HG02623 (cell line): Measurements from ENCODE around the gene FAM53A.
"Not testable (repeated sequence)": the region's sequence is repeated elsewhere in the genome, so short reads cannot be mapped to it uniquely, and the experiment has no call there.

Experiments
- ATAC-seq: cut with Tn5 transposase; IDR thresholded peaks from one replicate; pipeline ENCODE4 v1.9.1; 2021; ENCODE audit warnings: moderate library complexity; ENCODE audit not compliant: unreplicated experiment

The FAM53A gene

DNA sequence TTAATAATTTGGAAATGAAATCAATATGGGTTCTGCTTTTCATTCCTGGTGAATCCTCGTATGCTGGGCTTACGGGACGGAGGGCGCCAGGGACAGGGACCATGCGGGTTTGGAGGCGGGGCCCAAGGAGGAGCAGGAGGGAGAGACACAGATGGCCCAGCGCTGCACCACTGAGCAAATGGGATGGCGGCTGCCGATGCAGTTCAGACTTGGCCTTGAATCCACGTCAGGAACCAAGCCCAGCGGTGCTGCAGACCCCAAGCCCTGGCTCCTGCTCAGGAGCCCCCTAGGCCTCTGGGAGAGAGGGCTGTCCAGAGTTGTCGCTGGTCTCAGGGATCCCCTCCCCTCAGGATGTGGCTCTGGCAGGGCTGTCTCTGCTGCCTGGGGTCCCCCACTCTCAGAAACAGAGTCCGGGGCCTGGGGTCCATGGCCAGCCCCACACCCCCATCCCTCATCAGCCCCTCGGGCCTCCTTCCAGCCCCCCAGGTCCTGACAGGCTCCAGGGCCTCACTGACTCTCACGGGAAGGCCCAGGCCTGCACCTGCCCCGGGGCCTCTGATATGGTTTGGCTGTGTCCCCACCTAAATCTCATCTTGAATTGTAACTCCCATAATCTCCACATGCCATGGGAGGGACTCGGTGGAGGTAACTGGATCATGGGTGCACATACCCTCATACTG, 75.2 kb downstream of the FAM53A start:
- no peak for ATAC-seq

DNA sequence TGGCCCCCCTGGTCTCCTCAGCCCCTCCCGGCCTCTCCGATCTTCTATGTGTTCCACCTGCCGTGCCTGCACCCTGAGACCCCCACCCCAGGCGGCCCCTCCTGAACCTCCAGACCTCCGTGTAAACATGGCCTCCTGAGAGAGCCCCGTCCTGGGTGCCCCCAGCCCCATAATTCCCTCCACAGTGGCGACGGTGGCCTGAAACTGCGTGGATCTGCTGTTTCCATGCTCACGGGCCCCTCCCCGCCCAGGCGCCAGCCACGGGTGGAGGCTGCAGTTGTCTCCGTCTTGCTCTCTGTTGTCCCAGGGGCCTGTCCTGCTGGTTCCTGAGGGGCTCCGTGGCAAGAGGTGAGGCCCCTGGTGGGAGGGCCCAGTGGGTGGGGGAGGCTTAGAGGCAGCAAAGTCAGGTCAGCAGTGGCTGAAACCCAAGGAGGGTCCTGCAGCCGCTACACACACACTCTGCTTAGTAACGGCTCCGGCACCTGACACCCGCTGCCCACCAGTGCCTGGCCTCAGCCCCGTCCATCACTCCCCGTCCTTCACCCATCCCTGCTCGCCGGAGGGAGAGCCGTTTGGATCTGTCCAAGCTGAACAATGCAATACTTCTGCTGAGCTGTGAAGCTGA, 75.8 kb downstream of the FAM53A start:
- no peak for ATAC-seq

DNA sequence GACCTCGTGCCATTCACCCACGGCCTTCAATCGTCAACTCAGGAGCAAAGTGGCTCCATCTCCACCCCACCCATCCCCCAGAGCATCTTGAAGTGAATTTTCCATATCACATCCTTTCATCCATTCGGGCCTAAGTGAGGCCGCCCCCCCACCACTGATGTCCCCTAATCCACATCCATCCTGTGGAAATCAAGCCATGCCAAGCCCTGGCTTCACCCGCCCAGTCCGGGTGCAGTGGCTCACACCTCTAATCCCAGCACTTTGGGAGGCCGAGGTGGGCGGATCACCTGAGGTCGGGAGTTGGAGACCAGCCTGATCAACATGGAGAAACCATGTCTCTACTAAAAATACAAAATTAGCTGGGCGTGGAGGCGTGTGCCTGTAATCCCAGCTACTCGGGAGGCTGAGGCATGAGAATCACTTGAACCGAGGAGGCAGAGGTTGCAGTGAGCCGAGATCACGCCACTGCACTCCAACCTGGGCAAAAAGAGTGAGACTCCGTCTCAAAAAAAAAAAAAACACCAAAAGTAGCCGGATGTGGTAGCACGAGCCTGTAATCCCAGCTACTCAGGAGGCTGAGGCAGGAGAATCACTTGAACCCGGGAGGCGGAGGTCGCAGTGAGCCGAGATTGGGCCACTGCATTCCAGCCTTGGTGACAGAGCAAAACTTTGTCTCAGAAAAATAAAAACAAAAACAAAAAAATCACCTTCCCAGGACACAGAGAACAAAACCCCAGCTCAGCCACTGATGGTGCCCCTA, 76.5 kb downstream of the FAM53A start:
- ATAC-seq, result not testable (repeated sequence)

DNA sequence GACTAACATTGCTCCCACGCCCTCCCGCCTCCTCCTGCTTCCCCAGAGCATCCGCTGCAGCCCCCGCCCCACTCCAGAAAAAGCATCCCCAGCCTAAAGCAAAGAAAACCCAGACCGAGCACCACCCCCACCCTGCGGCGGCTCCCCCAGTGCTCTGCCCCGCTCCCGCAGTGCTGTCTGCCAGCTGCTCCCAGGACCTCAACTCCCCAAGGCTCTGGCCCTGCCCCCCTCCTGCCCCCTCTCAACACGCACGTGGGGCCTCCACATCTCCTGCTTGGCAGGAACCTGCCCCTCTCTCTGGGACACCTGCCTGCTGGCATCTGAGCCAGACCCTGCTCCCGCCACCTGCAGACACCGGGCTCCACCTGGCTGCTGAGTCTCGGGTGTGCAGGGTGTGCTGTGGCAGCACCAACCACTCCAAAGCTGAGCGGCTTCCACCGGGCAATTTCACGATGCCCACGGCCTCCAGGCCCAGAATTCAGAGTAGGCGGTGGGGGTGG, 79.4 kb downstream of the FAM53A start:
- ATAC-seq, result no peak

DNA sequence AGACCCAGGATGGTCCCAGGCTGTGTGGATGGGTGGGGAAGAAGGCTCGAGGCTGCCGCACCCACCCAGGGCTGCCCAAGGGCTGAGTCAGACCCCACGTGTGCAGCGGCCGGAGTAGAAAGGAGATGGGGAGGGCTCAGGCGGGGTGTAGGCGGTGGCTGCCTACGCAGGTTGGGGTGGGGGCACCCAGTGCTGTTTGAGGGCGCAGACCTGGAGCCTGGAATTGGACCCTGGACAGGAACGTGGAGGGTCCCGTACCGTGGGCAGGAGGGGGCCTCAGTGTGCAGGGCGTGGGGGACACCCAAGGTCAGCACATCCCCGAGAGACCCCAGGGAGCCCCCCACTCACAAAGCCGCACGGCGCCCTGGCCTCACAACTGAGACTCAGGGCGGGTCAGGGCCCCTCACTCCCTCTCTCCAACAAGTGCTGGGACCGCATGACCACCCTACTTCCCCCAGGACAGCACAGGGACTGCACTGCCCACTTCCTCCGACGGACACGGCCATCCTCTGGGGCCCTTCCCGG, 79.9 kb downstream of the FAM53A start:
- ATAC-seq, result no peak

DNA sequence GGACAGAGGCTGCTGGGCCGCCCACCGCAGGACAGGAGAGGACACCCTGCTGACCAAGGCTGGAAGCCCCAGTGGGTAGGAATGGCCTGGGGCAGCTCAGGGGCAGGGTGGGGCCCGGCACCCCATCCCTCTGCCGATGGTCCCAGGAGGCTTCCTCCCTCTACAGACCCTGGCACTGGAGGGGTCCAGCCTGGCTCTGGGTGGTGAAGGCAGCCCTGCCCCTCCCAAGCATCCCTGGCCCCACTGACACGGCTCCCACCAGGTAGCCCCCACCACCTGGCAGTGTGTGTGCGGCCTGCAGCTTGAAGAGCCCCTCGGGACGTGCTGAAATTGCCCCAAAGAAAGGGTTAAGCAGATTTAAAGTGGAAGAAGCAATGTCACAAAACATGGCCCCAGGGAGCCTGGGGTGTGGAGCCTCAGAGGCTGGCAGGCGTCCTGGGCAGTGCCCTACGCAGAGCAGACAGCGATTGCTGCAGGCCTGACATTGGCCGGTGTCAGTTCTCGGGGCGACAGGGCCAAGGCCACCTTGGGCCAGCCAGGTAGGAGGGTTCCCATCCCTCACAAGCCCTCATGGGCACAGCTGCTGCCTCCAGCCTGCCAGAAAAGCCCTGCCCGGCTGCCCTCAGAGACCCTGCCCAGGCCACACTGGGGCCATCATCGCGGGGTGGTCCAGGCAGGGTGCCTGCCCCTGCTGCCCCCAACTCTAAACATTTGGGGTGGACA, 80.5 kb downstream of the FAM53A start:
- no peak for ATAC-seq

DNA sequence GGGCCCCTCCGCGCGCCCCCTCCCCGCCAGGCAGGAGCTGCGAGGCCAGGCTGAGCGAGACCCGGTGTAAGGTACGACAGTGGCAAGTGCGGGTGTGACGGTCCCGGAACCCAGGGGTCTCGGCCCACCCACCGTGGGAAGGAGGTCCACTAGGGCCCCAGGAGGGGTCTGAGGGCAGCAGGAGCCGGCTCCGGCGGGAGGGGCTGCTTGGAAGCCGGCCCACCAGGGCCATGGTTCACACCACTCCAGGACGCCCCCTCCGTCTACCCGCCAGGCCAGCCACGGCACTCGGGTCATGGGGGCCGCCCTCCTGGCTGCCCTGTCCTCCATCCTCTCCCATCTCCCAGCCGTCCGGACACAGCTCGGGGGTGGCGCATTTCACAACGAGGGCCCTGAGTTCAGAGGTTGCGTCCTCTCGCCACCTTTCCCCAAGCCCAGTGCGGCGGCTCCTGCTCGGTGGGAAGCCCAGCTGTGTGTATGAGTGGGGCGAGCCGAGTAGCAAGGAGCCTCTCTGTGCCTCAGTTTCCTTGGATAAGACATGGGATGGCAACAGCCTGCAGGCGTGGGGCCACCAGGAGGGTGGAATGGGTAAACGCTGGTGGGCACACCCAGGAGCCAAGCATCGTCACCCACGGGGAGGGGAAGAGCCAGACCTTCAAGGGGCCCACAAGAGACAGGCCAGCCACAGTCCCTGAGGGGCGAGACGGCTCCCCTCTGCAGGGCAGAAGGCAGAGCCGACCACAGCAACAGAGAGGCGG, 81.3 kb downstream of the FAM53A start:
- ATAC-seq, result no peak

DNA sequence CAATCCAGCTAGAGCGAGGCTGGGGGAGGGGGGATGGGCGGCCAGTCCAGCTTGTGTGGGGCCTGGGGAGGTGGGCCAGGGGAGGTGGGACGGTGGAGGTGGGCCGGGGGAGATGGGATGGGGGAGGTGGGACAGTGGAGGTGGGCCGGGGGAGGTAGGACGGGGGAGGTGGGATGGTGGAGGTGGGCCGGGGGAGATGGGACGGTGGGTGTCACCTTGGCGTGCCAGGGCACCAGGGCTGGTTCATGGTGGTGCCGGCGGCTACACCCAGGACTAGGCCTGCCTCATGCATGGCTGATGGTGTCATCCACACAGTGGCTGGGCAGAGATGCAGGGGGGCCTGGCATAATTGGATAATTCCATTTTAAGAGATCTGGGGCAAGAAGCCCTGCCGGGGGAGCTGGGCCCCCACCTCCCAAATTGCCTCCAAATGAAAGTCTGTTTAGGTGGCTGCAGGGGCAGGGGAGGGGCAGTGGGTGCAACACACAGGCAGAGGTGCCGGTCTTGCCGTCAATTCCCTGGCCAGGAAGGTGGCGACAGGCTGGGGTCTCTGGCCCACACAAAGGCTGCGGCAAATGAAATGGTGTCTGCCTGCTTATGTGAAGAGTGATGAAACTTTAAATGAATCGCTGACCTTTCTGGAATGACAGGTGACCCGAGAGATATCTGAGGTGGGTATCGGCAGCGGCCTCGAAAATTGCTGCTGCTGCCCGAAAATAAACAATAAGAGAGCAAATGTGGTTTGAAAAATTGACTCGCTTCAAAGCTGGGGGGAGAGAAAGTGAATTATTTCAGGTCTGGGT, 82.1 kb downstream of the FAM53A start:
- no peak for ATAC-seq

DNA sequence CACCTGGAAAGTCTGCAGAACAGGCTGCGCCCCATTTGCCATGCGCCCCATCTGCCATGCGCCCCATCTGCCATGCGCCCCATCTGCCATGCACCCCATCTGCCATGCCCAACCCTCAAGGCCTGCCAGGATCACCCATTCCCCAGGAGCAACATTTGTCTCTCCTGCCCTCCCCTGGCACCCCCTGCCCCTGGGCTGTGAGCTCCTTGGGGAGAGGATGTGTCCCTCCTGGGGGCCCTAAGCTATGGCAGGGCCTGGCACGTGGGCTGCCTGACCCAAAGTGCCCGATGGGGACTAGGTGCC, 82.6 kb downstream of the FAM53A start:
- ATAC-seq, result no peak

DNA sequence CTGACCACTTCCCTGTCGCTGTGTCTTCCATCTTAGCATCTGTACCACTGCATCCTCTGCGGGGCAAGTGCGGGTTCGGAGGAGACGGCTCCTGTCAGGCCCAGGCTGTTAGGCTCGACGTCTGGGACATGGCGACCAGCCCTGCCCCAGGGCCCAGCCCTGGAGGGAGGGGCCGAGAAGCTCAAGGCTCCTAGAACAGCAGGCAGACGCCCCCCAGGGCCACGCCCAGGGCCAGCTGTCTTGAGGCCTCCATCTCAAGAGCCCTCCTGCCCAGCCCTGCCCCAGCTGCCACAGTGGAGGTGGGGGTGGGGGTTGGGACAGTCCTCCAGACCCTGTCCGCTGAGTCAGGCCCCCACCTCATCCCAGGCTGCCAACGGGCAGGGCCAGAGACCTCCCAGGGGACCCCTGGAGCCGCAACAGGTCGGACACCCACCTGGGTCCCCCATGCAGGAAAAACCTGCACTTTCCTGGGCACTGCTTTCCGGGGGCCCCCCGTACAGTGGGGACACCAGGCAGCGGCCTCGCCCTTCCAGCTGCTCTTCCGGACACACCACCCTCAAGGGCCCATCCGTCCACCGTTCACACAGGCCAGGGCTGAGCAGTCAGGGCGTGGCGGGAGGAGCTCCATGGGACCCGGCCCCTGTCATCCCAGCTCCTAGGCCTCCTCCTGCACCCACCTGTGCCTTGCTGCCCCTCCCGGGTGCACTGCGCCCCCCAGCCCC, 83.1 kb downstream of the FAM53A start:
- ATAC-seq, result no peak

DNA sequence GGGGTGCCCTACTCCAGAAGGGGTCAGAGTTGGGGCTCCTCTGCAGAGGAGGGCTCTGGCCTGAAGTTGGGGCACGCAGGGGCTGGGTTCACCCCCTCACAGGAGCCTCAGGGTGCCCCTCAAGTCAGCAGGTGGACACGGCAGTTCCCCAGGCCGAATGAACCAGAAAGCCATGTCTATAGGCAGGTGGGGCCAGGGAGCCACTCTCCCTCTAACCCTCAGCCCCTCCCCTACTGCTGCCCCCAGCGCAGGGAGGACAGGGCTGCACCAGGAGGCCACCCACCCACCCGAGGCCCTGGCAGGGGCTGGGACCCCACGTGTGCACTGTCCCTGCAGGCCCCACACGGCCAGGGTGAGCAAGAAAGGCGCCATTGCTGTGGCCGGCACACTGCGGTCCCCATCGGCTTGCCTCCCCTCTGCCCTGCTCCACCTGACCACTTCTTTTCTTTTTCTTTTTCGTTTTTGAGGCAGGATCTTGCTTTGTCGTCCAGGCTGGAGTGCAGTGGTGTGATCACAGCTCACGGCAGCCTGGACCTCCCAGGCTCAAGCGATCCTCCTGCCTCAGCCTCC, 83.8 kb downstream of the FAM53A start:
- ATAC-seq, result no peak

DNA sequence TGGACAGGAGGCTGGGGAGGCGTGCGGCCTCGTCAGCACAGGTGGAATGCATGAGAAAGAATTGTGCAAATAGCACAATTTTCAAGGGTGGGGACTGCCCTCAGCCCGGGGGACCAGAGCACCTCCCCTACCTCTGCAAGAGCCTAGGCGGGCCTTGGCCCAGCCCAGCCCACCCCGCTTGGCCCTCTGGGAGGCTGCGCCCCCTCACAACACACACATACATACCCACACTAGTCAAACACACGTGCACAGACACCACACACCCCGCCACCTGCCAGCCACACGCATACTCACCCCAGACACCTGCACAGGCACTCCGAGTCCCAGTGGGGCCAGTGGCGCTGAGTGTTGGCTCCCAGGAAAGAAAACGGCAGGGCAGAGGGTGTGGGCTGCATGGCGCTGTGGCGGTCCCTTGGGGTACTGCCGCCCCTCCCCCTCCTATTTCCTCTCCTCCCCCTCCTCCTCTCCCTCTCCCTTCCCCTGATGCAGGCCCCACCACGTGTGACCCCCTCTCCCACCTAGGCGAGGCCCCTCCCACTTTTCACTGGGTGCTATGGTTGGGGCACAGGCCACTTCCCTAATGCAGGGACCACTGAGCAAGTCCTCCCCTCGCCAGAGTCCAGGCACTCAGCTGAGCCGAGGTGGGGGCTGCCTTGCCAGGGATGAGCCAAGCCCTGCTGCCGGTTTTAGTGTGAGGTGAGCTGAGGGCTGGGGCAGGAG, 84.5 kb downstream of the FAM53A start:
- no peak for ATAC-seq

DNA sequence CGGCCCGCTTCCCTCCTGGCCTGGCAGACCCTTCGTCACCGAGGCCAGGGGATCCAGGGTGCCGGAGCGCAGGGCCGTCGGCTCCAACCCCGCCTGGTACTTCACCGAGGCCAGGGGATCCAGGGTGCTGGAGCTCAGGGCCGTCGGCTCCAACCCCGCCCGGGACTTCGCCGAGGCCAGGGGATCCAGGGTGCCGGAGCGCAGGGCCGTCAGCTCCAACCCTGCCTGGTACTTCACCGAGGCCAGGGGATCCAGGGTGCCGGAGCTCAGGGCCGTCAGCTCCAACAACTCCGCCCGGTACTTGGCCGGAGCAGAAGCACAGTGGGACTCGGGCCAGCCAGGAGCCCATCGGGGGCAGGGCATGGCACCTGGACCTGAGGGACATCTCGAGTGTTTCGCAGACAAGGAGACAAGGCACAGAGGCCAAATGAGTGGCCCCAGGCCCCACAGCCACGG, 85.1 kb downstream of the FAM53A start:
- ATAC-seq, result no peak

DNA sequence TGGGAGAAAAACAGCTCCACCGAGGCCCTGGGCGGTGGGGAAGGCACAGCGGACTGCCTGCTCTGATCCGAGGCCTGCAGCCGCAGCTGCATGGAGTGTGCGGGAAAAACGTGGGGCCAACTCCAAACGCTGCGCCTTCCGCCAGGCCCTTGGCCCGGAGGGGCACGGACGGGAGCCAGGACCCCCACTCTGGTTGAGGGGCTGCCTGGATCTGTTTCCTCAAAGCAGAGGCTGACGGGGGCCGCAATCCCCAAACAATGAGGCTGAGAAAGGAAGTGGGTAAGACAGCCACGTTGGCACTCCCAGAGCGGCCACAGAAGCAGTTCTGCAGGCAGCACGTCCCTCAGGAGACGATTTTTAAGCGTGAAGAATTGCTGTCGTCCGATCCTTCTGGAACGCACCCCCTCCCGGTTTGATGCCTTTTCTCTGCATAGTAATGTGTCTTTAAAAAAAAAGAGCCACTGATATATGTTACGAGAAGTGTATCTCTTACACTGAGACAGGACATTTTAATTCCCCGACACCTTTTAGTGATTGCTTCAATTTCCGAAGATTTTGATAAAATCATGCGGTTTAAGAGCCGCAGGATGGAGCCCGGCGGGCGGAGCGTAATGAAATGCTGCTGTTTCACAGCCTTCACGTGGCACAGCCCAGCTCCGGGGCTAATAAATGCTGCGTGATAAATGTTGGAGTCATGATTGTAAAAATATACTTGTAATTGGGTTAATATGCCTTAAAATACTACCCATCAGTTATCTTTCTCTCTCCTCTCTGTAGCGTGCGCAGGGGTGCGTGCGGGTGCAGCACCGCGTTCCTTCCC, 85.7 kb downstream of the FAM53A start:
- no peak for ATAC-seq

DNA sequence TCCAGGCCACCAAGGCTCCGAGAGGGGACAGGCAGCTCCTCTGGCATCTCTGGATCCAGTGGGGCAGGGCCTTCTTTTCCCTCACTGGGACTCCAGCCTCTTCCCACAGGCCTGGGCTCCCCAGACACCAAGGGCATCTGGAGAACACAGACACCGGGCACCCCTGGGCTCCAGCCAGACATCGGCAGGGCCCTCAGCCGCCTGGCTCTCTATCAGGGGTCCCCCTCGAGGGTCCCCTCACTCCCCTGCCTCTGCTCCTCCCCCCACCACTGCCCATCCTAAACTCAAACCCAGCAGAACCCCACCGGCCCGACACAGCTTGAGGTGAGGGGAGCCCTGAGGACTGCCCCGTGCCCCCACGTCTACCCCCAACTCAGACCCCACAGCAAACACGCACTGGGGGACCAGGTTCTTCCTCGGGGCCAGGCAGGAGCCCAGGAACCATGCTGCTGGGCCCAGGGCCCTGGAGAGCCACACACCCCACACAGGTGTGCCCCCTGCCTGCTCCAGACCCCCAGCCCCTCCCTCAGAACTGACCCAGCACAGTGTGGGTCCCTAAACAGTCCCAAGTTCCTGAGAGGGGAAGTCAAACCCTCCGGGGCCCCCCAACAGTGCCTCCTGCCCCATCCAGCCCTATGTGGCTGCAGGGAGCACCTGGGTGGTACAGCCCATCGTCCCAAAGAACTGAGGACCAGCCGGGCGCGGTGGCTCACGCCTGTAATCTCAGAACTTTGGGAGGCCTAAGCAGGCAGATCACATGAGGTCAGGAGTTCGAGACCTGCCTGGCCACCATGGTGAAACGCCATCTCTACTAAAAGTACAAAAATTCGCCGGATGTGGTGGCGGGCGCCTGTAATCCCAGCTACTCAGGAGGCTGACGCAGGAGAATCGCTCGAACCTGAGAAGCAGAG, 86.8 kb downstream of the FAM53A start:
- ATAC-seq, result no peak

DNA sequence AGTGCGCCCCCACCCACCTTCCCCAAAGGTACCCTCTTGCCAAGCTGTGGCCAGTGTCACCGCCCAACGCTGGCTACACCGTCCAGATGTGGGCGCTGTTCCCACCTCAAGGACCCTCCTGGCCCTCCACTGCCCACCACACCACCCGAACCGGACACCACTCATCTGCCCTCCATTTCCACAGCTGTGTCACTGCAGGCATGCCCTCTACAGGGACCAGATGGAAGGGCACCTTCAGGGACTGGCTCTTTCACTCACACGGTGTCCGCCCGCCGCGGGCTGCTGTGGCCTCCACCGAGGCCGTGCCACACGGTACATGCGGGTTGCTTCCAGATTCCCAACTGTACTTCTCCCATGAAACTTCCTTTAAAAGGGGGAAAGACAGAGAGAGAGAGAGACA, 87.7 kb downstream of the FAM53A start:
- no peak for ATAC-seq
